GM12801 (cell line): ENCODE measurements around the gene OPCML.

Experiments used
- TF ChIP-seq, protein P1 (sequence below): IDR thresholded peaks from one replicate; pipeline ENCODE4 v1.5.1; 2011; ENCODE audit warnings: control low read depth; ENCODE audit not compliant: insufficient read length; ENCODE audit errors: extremely low read depth

The OPCML gene

DNA sequence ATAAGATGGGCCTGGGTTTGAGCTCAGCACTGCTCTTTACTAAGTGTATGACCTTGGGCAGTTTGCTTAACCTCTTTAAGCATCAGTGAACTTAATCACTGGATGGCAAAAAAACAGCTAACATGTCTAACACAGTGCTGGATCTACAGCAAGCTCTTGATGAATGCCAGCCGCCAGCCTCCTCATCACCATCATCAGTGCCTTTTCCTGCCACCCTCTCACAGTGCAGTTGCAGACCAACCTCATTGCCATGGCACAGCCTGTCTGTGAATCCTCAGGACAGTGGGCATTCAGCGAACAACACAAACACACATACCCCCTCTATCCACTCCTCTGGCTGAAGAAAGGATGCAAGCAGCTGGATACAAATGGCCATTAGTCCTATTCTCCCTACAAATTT lies 133.0 kb downstream of the OPCML start:
- TF ChIP-seq, protein P1, sequence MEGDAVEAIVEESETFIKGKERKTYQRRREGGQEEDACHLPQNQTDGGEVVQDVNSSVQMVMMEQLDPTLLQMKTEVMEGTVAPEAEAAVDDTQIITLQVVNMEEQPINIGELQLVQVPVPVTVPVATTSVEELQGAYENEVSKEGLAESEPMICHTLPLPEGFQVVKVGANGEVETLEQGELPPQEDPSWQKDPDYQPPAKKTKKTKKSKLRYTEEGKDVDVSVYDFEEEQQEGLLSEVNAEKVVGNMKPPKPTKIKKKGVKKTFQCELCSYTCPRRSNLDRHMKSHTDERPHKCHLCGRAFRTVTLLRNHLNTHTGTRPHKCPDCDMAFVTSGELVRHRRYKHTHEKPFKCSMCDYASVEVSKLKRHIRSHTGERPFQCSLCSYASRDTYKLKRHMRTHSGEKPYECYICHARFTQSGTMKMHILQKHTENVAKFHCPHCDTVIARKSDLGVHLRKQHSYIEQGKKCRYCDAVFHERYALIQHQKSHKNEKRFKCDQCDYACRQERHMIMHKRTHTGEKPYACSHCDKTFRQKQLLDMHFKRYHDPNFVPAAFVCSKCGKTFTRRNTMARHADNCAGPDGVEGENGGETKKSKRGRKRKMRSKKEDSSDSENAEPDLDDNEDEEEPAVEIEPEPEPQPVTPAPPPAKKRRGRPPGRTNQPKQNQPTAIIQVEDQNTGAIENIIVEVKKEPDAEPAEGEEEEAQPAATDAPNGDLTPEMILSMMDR = no peak

DNA sequence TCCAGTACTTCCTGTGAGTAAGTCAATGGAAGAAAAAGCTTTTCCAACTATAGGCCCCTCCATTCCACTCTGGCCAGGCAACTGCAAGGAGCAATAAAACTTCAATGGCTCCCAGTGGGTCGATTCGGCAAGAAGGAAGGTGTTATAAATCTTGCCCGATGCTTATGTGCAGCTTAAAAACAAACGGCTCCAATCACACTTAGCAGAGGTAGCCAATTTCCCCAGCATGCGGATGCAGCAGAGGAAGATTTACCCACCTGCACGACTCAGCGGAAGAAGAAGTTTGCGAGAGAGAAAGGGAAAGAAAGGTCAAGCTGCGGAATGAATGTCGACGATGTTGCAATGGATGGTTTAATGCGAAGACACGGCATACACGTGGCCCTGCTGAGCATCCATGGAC lies 141.5 kb downstream of the OPCML start:
- TF ChIP-seq, protein P1 = no peak

DNA sequence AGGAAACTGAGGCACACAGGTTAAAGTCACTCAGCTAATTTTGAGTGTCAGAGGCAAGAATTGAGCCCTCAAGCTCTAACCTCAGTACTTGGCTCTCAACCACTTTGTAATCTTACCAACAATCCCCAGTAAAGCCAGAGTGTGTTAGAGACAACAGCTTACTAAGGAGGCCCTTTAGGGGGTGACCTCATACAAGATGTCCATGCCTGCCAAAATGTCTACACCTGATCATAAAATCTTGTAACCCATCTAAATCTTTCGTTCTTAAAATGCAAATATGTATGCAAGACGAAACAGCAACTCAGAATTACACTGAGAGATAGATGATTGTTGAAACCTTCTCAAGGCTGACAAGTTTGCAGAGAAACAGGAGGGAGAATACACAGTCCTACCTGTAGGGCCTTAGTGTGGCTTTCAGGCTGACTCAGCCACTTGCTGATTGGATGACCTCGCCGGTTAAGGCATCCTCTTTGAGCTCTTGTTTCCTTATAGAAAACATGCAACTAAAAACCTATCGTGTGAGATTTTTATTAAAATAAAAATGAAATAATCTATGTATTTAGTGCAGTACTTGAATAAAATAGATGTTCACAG lies 143.2 kb downstream of the OPCML start:
- TF ChIP-seq, protein P1 = no peak

DNA sequence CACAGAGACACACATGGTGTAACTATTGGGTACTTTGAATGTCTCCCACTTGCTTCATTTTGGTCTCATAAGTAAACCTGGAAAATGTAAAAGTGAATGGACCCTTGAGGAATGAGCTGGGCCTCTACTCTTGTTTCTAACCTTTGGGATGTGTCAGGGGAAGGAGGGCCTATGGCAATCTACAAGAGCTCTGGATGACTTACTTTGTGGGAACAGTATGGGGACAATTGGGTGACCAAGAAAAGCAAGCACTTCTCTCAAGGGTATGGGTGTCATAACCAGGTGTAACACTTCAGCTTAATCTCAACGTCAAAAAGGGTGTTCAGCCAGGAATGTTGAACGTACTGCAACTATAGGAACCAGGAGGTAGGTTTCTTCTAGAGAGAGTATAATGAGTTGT lies 144.0 kb downstream of the OPCML start:
- TF ChIP-seq, protein P1 = no peak

DNA sequence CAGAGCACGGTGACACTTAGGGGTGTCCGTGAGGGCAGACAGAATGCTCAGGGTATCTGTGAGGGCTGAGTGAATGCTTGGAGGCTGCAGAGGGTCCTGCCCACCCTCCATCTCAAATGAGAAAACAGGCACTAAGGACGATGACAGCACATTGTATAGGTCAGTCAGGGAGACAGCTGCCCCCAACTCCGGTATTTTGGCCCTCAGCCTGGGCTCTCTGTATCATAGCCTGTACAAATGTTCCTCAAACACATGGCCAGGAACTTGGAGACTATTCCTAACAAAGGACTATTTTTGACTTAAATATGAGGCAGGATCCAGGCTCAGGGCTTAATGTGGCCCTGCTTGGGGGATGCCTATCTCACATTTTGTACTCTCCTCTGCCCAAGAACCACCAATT lies 145.4 kb downstream of the OPCML start:
- TF ChIP-seq, protein P1 = no peak

DNA sequence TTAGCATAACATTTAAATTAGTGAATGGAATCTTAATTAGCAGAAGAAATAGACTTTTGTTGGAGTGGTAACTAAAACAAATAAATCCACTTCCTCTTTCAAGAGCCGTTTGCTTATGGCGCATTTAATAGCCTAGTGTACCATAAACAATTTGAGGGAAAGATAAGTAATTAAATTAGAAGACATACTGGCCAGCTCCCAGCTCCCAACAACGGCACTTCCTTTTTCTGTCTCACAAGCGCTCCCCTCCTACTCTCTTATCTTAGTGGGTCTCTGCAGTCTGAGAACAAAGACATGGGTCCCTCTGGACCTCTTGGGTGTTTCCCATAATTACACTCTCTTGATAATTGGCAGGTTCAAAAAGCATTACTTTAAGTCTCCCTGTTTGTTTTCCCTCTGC lies 146.0 kb downstream of the OPCML start:
- TF ChIP-seq, protein P1 = no peak

DNA sequence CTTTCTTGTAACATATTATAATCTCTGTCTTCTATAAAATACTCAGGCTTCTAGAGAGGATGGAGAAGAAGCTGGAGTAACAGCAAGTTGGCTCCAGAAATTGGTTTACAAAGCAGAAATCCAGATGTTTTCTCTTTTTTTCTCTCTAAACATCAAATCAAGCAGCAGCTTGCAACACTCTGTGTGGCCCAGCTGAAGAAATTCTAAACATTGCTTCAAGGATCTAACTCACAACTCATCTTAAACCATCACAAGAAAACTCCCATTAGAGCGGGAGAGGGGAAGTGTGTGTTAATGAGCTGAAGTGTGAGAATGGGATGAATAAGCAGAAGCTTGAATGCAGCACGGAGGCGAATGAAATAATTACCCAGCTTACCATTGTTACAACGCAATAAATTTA lies 146.5 kb downstream of the OPCML start:
- TF ChIP-seq, protein P1 = no peak
